Measurements from ENCODE around the gene ZNF768. TPM values are rescaled to one million over a fixed set of nuclear protein-coding genes. Genes with fewer than 3 reads are reported as not detected.

Gene ZNF768
- total and polyA plus RNA-seq, 7 experiments from 2014 or later: 1.6 to 8.5 (median 7.1) TPM

- H3K9me3 Mint-ChIP-seq: no peaks in the 10 kb centered on the region
- Histone ChIP-seq H3K36me3 (ENCODE audit: control insufficient read depth in 2 of 3, insufficient read depth in 3 of 3, low read length in 3 of 3) (peaks cover 31 to 84% (median 42%) of the 10 kb centered on the region in 3 experiments), H3K4me1 (ENCODE audit: control insufficient read depth in 2 of 2, insufficient read depth in 2 of 2, low read length in 2 of 2) (no peaks in the 10 kb centered on the region), H3K4me3 (ENCODE audit: low read length) (no peak overlapping the region), H3K27ac (ENCODE audit: low read depth, low read length) (no peak overlapping the region), H3K27me3 (ENCODE audit: control insufficient read depth in 2 of 2, insufficient read depth in 2 of 2, low read length in 2 of 2) (no peaks in the 10 kb centered on the region), H3K9me3 (ENCODE audit: control insufficient read depth in 2 of 3, low read length in 3 of 3) (no peaks in the 10 kb centered on the region)
- no peaks in the 10 kb centered on the region for H3K27me3 Mint-ChIP-seq
- intact Hi-C loops (cut with micrococcal nuclease): no loop called here
- ATAC-seq: no peak
- CTCF ChIA-PET: interaction anchor here (0.6 kb wide), 1 partner anchor 13 kb away, joined by 5 read pairs; no protein-coding TSS in a partner anchor
- no peak for DNase-seq
- POLR2A ChIA-PET: interaction anchor here (0.7 to 2.9 kb wide), 8 partner anchors 12 to 81 kb away, joined by 3 to 9 read pairs (median 4); no protein-coding TSS in a partner anchor
- no peak overlapping the region for H3K4me3 Mint-ChIP-seq
- H3K27ac Mint-ChIP-seq: peak overlapping the region in 3 of 9 donors; percentile 33 to 44 (median 36)
- peaks cover 8 to 26% (median 19%) of the 10 kb centered on the region in 5 donors for H3K36me3 Mint-ChIP-seq
- H3K4me1 Mint-ChIP-seq: peaks cover 0 to 23% (median 12%) of the 10 kb centered on the region in 7 donors
Observed at GRCh38 chr16:30499284-30499683, 27.1 kb downstream of the ZNF768 start.

DNA sequence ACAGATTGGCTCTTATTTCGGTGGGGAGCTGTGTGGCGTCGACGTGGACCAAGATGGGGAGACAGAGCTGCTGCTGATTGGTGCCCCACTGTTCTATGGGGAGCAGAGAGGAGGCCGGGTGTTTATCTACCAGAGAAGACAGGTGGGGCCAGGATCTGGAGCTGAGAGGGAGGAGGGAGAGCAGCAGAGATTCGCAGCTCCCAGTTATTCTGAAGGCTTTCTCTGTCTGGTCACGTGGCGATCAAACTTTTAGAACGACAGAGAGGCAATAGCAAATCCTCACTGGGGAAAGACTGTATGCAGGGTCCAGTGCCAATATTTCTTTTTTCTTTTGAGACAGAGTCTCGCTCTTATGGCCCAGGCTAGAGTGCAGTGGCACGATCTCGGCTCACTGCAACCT is 31.7 kb downstream of the ZNF768 start:
- Histone ChIP-seq H3K36me3 (ENCODE audit: control insufficient read depth in 2 of 3, insufficient read depth in 3 of 3, low read length in 3 of 3) (peaks cover 34 to 82% (median 42%) of the 10 kb centered on the region in 3 experiments), H3K27ac (ENCODE audit: low read depth, low read length) (no peak overlapping the region), H3K27me3 (ENCODE audit: control insufficient read depth in 2 of 2, insufficient read depth in 2 of 2, low read length in 2 of 2) (no peaks in the 10 kb centered on the region), H3K4me1 (ENCODE audit: control insufficient read depth in 2 of 2, insufficient read depth in 2 of 2, low read length in 2 of 2) (peaks cover 0 to 7% of the 10 kb centered on the region in 2 donors), H3K4me3 (ENCODE audit: low read length) (no peak overlapping the region), H3K9me3 (ENCODE audit: control insufficient read depth in 2 of 3, low read length in 3 of 3) (no peaks in the 10 kb centered on the region)
- Mint-ChIP-seq H3K4me1 (peaks cover 16 to 34% (median 22%) of the 10 kb centered on the region in 7 donors), H3K4me3 (no peak overlapping the region), H3K27ac (peak overlapping the region in 4 of 9 donors; percentile 17 to 67 (median 48)), H3K27me3 (no peaks in the 10 kb centered on the region), H3K36me3 (peaks cover 9 to 32% (median 21%) of the 10 kb centered on the region in 5 donors), H3K9me3 (no peaks in the 10 kb centered on the region)
- intact Hi-C loops (cut with micrococcal nuclease): no loop called here
- DNase-seq: no peak
- CTCF ChIA-PET: interaction anchor here (2.0 kb wide), 1 partner anchor 46 kb away, joined by 4 read pairs; no protein-coding TSS in a partner anchor
- POLR2A ChIA-PET: interaction anchor here (0.6 to 1.9 kb wide), 6 partner anchors 13 to 39 kb away, joined by 3 to 5 read pairs (median 3); no protein-coding TSS in a partner anchor
- ATAC-seq: no peak

DNA sequence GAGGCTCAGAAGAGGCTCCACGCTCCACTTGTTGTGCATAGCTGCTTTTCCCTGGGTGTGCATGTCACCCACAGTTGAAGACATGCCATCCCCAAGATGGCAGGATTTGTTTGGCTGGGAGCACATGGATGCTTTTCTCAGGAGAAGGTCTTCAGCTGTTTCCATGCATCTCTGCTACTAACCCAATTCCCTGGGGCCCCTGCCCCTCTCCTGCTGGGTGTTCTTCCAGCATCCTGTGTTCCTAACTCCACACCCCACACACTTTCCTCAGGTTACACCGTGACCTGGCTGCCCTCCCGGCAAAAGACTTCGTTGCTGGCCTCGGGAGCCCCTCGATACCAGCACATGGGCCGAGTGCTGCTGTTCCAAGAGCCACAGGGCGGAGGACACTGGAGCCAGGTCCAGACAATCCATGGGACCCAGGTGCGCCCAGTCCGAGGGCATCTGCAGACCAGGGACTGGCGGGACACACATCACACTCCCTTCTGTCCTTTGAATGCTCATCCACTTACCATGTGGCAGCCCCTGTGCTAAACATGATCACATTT is 32.4 kb downstream of the ZNF768 start:
- Histone ChIP-seq H3K27me3 (ENCODE audit: control insufficient read depth in 2 of 2, insufficient read depth in 2 of 2, low read length in 2 of 2) (no peaks in the 10 kb centered on the region), H3K27ac (ENCODE audit: low read depth, low read length) (no peak overlapping the region), H3K9me3 (ENCODE audit: control insufficient read depth in 2 of 3, low read length in 3 of 3) (no peaks in the 10 kb centered on the region), H3K36me3 (ENCODE audit: control insufficient read depth in 2 of 3, insufficient read depth in 3 of 3, low read length in 3 of 3) (peaks cover 31 to 85% (median 37%) of the 10 kb centered on the region in 3 experiments), H3K4me1 (ENCODE audit: control insufficient read depth in 2 of 2, insufficient read depth in 2 of 2, low read length in 2 of 2) (peaks cover 0 to 7% of the 10 kb centered on the region in 2 donors), H3K4me3 (ENCODE audit: low read length) (no peak overlapping the region)
- ChIA-PET POLR2A (interaction anchor here (0.6 to 1.3 kb wide), 4 partner anchors 13 to 64 kb away, joined by 3 to 4 read pairs (median 3); partner anchors contain the start of gene DCTPP1), CTCF (interaction anchor here (1.2 kb wide), 1 partner anchor 44 kb away, joined by 3 read pairs; no protein-coding TSS in a partner anchor)
- Mint-ChIP-seq H3K36me3 (peaks cover 7 to 35% (median 22%) of the 10 kb centered on the region in 5 donors), H3K4me3 (no peak overlapping the region), H3K4me1 (peaks cover 16 to 36% (median 20%) of the 10 kb centered on the region in 7 donors), H3K9me3 (no peaks in the 10 kb centered on the region), H3K27me3 (no peaks in the 10 kb centered on the region), H3K27ac (peak overlapping the region in 5 of 9 donors; percentile 38 to 51 (median 45))
- DNase-seq (no peak), ATAC-seq (no peak)
- intact Hi-C loops (cut with micrococcal nuclease): no loop called here

GRCh38 chr16:30491744-30492308 is 34.5 kb downstream of the ZNF768 start:
- Histone ChIP-seq H3K36me3 (ENCODE audit: control insufficient read depth in 2 of 3, insufficient read depth in 3 of 3, low read length in 3 of 3) (peaks cover 23 to 86% (median 34%) of the 10 kb centered on the region in 3 experiments), H3K9me3 (ENCODE audit: control insufficient read depth in 2 of 3, low read length in 3 of 3) (no peaks in the 10 kb centered on the region), H3K27ac (ENCODE audit: low read depth, low read length) (peak overlapping the region; percentile 34), H3K27me3 (ENCODE audit: control insufficient read depth in 2 of 2, insufficient read depth in 2 of 2, low read length in 2 of 2) (no peaks in the 10 kb centered on the region), H3K4me3 (ENCODE audit: low read length) (no peak overlapping the region), H3K4me1 (ENCODE audit: control insufficient read depth in 2 of 2, insufficient read depth in 2 of 2, low read length in 2 of 2) (peaks cover 0 to 7% of the 10 kb centered on the region in 2 donors)
- ChIA-PET CTCF (interaction anchor here (0.6 to 2.2 kb wide), 6 partner anchors 43 to 200 kb away, joined by 3 to 8 read pairs (median 4); partner anchors contain the start of gene DCTPP1), POLR2A (interaction anchor here (0.5 to 2.6 kb wide), 10 partner anchors 12 to 74 kb away, joined by 3 to 10 read pairs (median 4); partner anchors contain the start of gene DCTPP1)
- no peak for ATAC-seq
- peak in 4 of 9 donors; percentile 12 to 22 (median 16) for DNase-seq
- intact Hi-C loops (cut with micrococcal nuclease): loop anchor here in 1 of 2 donors (1.0 kb wide), 3 partner anchors 20 to 62 kb away; partner anchors contain the start of genes DCTPP1 and ITGAL
- Mint-ChIP-seq H3K36me3 (peaks cover 15 to 37% (median 23%) of the 10 kb centered on the region in 5 donors), H3K4me3 (peak overlapping the region in 4 of 10 donors; percentile 26 to 62 (median 35)), H3K27ac (peak overlapping the region; percentile 58 to 92 (median 77)), H3K27me3 (no peaks in the 10 kb centered on the region), H3K9me3 (no peaks in the 10 kb centered on the region), H3K4me1 (peaks cover 16 to 43% (median 21%) of the 10 kb centered on the region in 7 donors)

DNA sequence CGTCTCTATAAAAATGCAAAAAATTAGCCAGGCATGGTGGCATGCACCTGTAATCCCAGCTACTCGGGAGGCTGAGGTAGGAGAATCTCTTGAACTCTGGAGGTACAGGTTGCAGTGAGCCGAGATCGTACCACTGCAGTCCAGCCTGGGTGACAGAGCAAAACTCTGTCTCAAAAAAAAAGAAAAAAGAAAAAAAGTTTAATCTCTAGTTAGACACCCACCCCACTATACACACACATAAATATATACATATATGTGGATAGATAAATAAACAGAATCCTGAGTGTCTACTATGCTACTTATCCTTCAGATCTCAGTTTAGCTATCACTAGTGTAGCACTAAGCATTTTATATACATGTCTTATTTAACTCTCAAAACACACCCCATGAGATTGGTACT is 35.1 kb downstream of the ZNF768 start:
- H3K36me3 ChIP-seq (ENCODE audit: control insufficient read depth in 2 of 3, insufficient read depth in 3 of 3, low read length in 3 of 3): peaks cover 21 to 86% (median 38%) of the 10 kb centered on the region in 3 experiments
- Mint-ChIP-seq H3K27ac (peak overlapping the region; percentile 16 to 92 (median 77)), H3K36me3 (peaks cover 15 to 39% (median 27%) of the 10 kb centered on the region in 5 donors), H3K27me3 (no peaks in the 10 kb centered on the region), H3K4me3 (peak overlapping the region in 1 of 10 donors; percentile 8), H3K9me3 (peaks cover 0 to 2% (median 0%) of the 10 kb centered on the region in 11 donors), H3K4me1 (peaks cover 16 to 45% (median 23%) of the 10 kb centered on the region in 7 donors)
- no peak for DNase-seq
- ATAC-seq: no peak
- no peaks in the 10 kb centered on the region for H3K27me3 ChIP-seq (ENCODE audit: control insufficient read depth in 2 of 2, insufficient read depth in 2 of 2, low read length in 2 of 2)
- H3K27ac ChIP-seq (ENCODE audit: low read depth, low read length): peak overlapping the region; percentile 34
- no peaks in the 10 kb centered on the region for H3K9me3 ChIP-seq (ENCODE audit: control insufficient read depth in 2 of 3, low read length in 3 of 3)
- CTCF ChIA-PET: interaction anchor here (0.7 to 2.2 kb wide), 3 partner anchors 42 to 121 kb away, joined by 4 to 8 read pairs (median 6); partner anchors contain the start of gene DCTPP1
- H3K4me3 ChIP-seq (ENCODE audit: low read length): no peak overlapping the region
- peaks cover 0 to 7% of the 10 kb centered on the region in 2 donors for H3K4me1 ChIP-seq (ENCODE audit: control insufficient read depth in 2 of 2, insufficient read depth in 2 of 2, low read length in 2 of 2)
- intact Hi-C loops (cut with micrococcal nuclease): loop anchor here in 1 of 2 donors (1.0 kb wide), 1 partner anchor 42 kb away; no protein-coding TSS in a partner anchor
- POLR2A ChIA-PET: interaction anchor here (0.5 to 2.6 kb wide), 13 partner anchors 11 to 70 kb away, joined by 3 to 10 read pairs (median 4); partner anchors contain the start of gene DCTPP1

DNA sequence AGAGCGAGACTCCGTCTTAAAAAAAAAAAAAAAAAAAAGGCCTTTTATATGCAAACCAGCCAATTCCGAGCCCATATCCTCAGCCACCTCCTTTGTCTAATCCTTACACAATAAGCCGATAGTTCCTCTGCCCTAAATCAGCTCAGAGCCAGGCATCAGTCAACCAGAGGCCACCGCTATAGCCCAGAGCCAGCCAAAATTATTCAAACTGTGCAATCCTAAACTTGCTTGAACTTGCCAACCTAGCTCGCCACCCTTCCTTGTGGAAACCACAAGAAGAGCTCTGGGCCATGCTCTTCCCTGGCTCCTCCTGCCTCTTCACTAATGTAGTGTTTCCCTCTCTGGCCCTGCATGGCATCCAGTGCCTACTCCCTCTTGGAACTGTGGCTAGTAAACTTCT is 36.2 kb downstream of the ZNF768 start:
- Mint-ChIP-seq H3K4me1 (peaks cover 16 to 48% (median 29%) of the 10 kb centered on the region in 7 donors), H3K27me3 (no peaks in the 10 kb centered on the region), H3K27ac (peak overlapping the region in 8 of 9 donors; percentile 34 to 92 (median 58)), H3K9me3 (peaks cover 0 to 2% (median 0%) of the 10 kb centered on the region in 11 donors), H3K4me3 (no peak overlapping the region), H3K36me3 (peaks cover 15 to 44% (median 27%) of the 10 kb centered on the region in 5 donors)
- ChIA-PET CTCF (interaction anchor here (1.0 kb wide), 1 partner anchor 56 kb away, joined by 3 read pairs; no protein-coding TSS in a partner anchor), POLR2A (interaction anchor here (0.7 to 2.6 kb wide), 8 partner anchors 10 to 207 kb away, joined by 3 to 10 read pairs (median 4); partner anchors contain the start of gene DCTPP1)
- intact Hi-C loops (cut with micrococcal nuclease): no loop called here
- Histone ChIP-seq H3K4me3 (ENCODE audit: low read length) (no peak overlapping the region), H3K9me3 (ENCODE audit: control insufficient read depth in 2 of 3, low read length in 3 of 3) (no peaks in the 10 kb centered on the region), H3K27ac (ENCODE audit: low read depth, low read length) (no peak overlapping the region), H3K36me3 (ENCODE audit: control insufficient read depth in 2 of 3, insufficient read depth in 3 of 3, low read length in 3 of 3) (peaks cover 20 to 85% (median 38%) of the 10 kb centered on the region in 3 experiments), H3K27me3 (ENCODE audit: control insufficient read depth in 2 of 2, insufficient read depth in 2 of 2, low read length in 2 of 2) (no peaks in the 10 kb centered on the region), H3K4me1 (ENCODE audit: control insufficient read depth in 2 of 2, insufficient read depth in 2 of 2, low read length in 2 of 2) (peaks cover 0 to 7% of the 10 kb centered on the region in 2 donors)
- DNase-seq (no peak), ATAC-seq (no peak)
